ENCODE results near the gene SPOCK1.
"Not testable (repeated sequence)": the region's sequence is repeated elsewhere in the genome, so short reads cannot be mapped to it uniquely, and the experiment has no call there.

SPOCK1 gene

GRCh38 chr5:136953346-136954069 is 545.6 kb downstream of the SPOCK1 start:
- H3K4me1 ChIP-seq (ENCODE audit: insufficient read depth, low read length); H3K27me3 ChIP-seq (ENCODE audit: insufficient read depth, low read length, poor library complexity); H3K79me2 ChIP-seq (ENCODE audit: insufficient read depth, low read length); H4K20me1 ChIP-seq (ENCODE audit: insufficient read depth, low read length); ATAC-seq (ENCODE audit: insufficient read depth, low read depth); H3K4me3 ChIP-seq (ENCODE audit: low read depth in 1 of 2, low read length in 2 of 2); H2AFZ ChIP-seq (ENCODE audit: low read depth, low read length); H3K27ac ChIP-seq (ENCODE audit: low read length); H3K9ac ChIP-seq (ENCODE audit: low read depth, low read length); H3K36me3 ChIP-seq (ENCODE audit: insufficient read depth, low read length); H3K4me2 ChIP-seq (ENCODE audit: insufficient read depth, low read length); H3K9me3 ChIP-seq (ENCODE audit: insufficient read depth, low read length, severe bottlenecking); DNase-seq: not testable (repeated sequence)

GRCh38 chr5:136927571-136927970 is 571.6 kb downstream of the SPOCK1 start:
- no peak overlapping the region for H3K27ac ChIP-seq (ENCODE audit: low read length)
- no peaks in the 10 kb centered on the region for H4K20me1 ChIP-seq (ENCODE audit: insufficient read depth, low read length)
- H3K9me3 ChIP-seq (ENCODE audit: insufficient read depth, low read length, severe bottlenecking) = no peaks in the 10 kb centered on the region
- H3K36me3 ChIP-seq (ENCODE audit: insufficient read depth, low read length) = no peaks in the 10 kb centered on the region
- TF ChIP-seq EZH2 (IDR thresholded peaks at IDR 0.05; ENCODE audit: borderline replicate concordance, low read depth, low read length, severe bottlenecking) (no peak), CTCF (IDR thresholded peaks at IDR 0.05; ENCODE audit: borderline replicate concordance, extremely low read depth, low read length, poor library complexity, severe bottlenecking) (no peak)
- no peak overlapping the region for H3K4me3 ChIP-seq (ENCODE audit: low read depth in 1 of 2, low read length in 2 of 2)
- no peaks in the 10 kb centered on the region for H3K4me1 ChIP-seq (ENCODE audit: insufficient read depth, low read length)
- DNase-seq (no peak), ATAC-seq (ENCODE audit: insufficient read depth, low read depth) (no peak)
- H2AFZ ChIP-seq (ENCODE audit: low read depth, low read length) = no peak overlapping the region
- H3K27me3 ChIP-seq (ENCODE audit: insufficient read depth, low read length, poor library complexity) = no peaks in the 10 kb centered on the region
- no peak overlapping the region for H3K9ac ChIP-seq (ENCODE audit: low read depth, low read length)
- H3K79me2 ChIP-seq (ENCODE audit: insufficient read depth, low read length) = no peaks in the 10 kb centered on the region
- no peak overlapping the region for H3K4me2 ChIP-seq (ENCODE audit: insufficient read depth, low read length)

GRCh38 chr5:136926073-136926472 is 573.1 kb downstream of the SPOCK1 start:
- Histone ChIP-seq H3K4me1 (ENCODE audit: insufficient read depth, low read length) (no peaks in the 10 kb centered on the region), H3K9ac (ENCODE audit: low read depth, low read length) (no peak overlapping the region), H3K27me3 (ENCODE audit: insufficient read depth, low read length, poor library complexity) (no peaks in the 10 kb centered on the region), H2AFZ (ENCODE audit: low read depth, low read length) (no peak overlapping the region), H4K20me1 (ENCODE audit: insufficient read depth, low read length) (no peaks in the 10 kb centered on the region), H3K27ac (ENCODE audit: low read length) (no peak overlapping the region), H3K36me3 (ENCODE audit: insufficient read depth, low read length) (no peaks in the 10 kb centered on the region), H3K4me2 (ENCODE audit: insufficient read depth, low read length) (no peak overlapping the region), H3K9me3 (ENCODE audit: insufficient read depth, low read length, severe bottlenecking) (no peaks in the 10 kb centered on the region), H3K79me2 (ENCODE audit: insufficient read depth, low read length) (no peaks in the 10 kb centered on the region), H3K4me3 (ENCODE audit: low read depth in 1 of 2, low read length in 2 of 2) (no peak overlapping the region)
- ATAC-seq (ENCODE audit: insufficient read depth, low read depth) = no peak
- no peak for TF ChIP-seq CTCF (IDR thresholded peaks at IDR 0.05; ENCODE audit: borderline replicate concordance, extremely low read depth, low read length, poor library complexity, severe bottlenecking)
- TF ChIP-seq EZH2 (IDR thresholded peaks at IDR 0.05; ENCODE audit: borderline replicate concordance, low read depth, low read length, severe bottlenecking) = no peak
- DNase-seq = no peak
